ENCODE measurements around the gene P2RX5.
"Not testable (repeated sequence)": the region's sequence is repeated elsewhere in the genome, so short reads cannot be mapped to it uniquely, and the experiment has no call there.

The P2RX5 gene

GRCh38 chr17:3712811-3713463 lies 17.0 kb upstream of the P2RX5 start:
- DNase-seq (ENCODE audit: low read depth), result no peak
- TF ChIP-seq CTCF (IDR thresholded peaks at IDR 0.05; ENCODE audit: insufficient read depth, low read depth, low read length, missing control alignments), result no peak
- no peak overlapping the region for H3K4me3 ChIP-seq (ENCODE audit: low read length)

DNA sequence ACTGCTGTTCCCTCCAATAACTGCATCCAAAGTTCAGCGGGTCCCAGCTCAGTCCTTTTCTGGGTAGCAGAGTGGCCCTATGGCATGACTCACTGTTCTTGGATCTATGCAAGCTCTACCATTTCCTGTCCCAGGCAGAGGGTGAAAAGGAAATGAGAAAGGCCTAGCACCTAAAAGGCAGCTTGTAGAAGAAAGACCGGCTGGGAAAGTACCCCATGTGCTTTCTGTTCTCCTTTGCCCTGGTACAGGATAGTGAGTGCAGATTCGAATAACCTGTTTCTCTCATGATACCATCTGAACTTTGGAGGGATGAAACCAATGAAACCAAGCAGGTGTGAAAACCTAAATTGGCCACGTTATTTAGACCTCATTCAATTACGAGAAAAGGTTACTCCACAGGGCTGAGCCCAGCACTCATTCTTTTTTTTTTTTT lies 15.0 kb upstream of the P2RX5 start:
- DNase-seq (ENCODE audit: low read depth), result peak; percentile 55
- H3K4me3 ChIP-seq (ENCODE audit: low read length), result no peak overlapping the region
- no peak for TF ChIP-seq CTCF (IDR thresholded peaks at IDR 0.05; ENCODE audit: insufficient read depth, low read depth, low read length, missing control alignments)

DNA sequence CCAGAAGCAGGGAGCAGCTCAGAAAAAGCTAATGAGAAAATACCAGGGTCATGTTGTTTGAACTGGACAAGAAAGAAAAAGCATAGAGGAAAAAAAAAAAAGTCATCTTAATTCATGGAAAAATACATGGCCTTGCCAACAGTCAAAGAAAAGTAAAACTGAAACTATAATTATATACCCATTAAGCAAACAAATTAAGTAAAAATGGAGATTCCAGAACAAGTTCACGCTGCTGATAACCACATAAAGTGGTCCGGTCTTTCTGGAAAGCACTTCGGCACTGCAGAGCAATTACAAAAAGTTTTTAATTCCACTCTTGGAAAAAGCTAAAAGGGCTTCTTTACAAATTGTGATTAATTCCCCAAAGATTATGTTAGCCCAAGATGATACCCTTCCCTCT lies 12.4 kb upstream of the P2RX5 start:
- no peak overlapping the region for H3K4me3 ChIP-seq (ENCODE audit: low read length)
- no peak for DNase-seq (ENCODE audit: low read depth)
- TF ChIP-seq CTCF (IDR thresholded peaks at IDR 0.05; ENCODE audit: insufficient read depth, low read depth, low read length, missing control alignments), result no peak

DNA sequence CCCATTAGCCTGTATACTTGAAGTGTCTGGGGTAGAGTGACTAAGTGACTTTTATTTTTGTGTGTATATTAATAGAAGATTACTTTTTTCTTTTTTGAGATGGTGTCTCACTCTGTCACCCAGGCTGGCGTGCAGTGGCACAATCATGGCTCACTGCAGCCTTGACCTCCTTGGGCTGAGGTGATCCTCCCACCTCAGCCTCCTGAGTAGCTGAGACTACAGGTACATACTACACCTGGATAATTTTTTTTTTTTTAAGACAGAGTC lies 9.7 kb upstream of the P2RX5 start:
- not testable (repeated sequence) for H3K4me3 ChIP-seq (ENCODE audit: low read length); DNase-seq (ENCODE audit: low read depth)

DNA sequence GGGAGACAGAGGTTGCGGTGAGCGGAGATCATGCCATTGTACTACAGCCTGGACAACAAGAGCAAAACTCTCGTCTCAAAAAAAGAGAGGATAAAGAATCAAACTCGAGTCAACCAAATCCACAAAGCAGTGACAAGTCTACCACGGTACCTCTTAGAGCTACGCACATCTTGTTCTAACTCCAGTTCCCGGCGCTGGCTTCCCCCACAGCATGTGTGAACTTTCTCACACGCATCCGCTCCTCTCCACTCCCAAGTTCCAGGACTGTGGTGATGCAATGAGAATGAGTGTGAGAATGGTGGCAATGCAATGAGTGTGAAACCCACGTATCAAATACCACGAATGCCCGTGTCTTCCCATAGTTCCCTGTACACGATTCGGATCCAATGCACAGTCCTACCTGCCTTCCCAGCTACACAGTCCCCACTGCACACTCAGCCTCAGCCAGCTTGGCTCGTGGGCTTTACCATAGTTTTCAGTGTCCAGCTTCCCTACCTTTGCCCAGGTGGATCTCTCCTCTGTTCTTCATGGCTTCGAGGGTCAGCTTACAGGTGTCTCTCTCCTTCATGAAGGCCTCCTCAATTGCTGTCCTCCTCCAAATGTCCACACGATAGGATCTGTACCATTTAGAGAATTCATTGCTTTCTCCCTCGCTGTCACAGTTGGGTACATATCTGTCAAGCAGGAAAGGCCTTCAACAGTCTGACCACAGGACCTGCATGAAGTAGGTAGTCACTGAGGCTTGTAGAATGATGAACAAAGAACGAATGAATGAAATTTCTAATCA lies 9.2 kb upstream of the P2RX5 start:
- TF ChIP-seq CTCF (IDR thresholded peaks at IDR 0.05; ENCODE audit: insufficient read depth, low read depth, low read length, missing control alignments), result no peak
- no peak overlapping the region for H3K4me3 ChIP-seq (ENCODE audit: low read length)
- no peak for DNase-seq (ENCODE audit: low read depth)

DNA sequence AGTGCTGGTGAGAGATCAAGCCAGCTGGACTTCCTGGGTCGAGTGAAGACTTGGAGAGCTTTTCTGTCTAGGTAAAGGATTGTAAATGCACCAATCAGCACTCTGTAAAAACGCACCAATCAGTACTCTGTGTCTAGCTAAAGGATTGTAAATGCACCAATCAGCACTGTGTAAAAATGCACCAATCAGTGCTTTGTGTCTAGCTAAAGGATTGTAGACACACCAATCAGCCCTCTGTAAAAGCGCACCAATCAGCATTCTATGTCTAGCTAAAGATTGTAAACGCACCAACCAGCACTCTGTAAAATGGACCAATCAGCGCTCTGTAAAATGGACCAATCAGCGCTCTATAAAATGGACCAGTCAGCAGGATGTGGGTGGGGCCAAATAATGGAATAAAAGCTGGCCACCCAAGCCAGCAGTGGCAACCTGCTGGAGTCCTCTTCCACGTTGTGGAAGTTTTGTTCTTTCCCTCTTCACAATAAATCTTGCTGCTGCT lies 6.1 kb upstream of the P2RX5 start:
- DNase-seq (ENCODE audit: low read depth); H3K4me3 ChIP-seq (ENCODE audit: low read length): not testable (repeated sequence)

DNA sequence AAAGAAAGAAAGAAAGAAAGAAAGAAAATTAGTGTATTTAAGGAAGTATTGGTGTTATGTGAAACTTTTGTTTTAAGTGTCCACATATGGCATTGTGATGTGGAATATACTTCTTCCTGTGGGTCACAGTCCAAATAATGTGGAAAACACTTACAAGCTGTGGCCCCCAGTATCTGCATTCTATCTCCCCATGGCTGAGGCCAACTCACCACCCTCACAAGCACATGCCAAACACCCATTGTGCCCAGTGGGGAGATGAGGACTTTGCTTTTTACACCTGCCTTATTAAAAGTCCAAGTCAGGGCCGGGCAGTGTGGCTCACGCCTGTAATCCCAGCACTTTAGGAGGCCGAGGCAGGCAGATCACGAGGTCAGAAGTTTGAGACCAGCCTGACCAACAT lies 4.0 kb upstream of the P2RX5 start:
- no peak for TF ChIP-seq CTCF (IDR thresholded peaks at IDR 0.05; ENCODE audit: insufficient read depth, low read depth, low read length, missing control alignments)
- no peak for DNase-seq (ENCODE audit: low read depth)
- no peak overlapping the region for H3K4me3 ChIP-seq (ENCODE audit: low read length)

- no peak overlapping the region for H3K4me3 ChIP-seq (ENCODE audit: low read length)
- DNase-seq (ENCODE audit: low read depth), result no peak
- TF ChIP-seq CTCF (IDR thresholded peaks at IDR 0.05; ENCODE audit: insufficient read depth, low read depth, low read length, missing control alignments), result no peak
Measured at GRCh38 chr17:3698139-3698538, 2.2 kb upstream of the P2RX5 start.
